PC-3 (cell line): ENCODE results near the gene TENM4. TPM values are rescaled to one million over a fixed set of nuclear protein-coding genes. Genes with fewer than 3 reads are reported as not detected.

Experiments
- ATAC-seq: fragments of 200-7000 bp; cut with Tn5 transposase; 2 replicates; pipeline ENCODE4 v1.9.1; 2020; ENCODE audit warnings: mild to moderate bottlenecking, moderate library complexity
- BruUV-seq: library from RNA; stranded (reverse); fragments of 400-500 nt; replicated peaks from 2 replicates; lab custom pipeline; 2021; lab: Mats Ljungman, UMichigan
- CTCF ChIA-PET: fragments of 300-600 bp; sonication (Branson Sonifier 250); formaldehyde crosslinking; loops from one replicate; lab custom pipeline; 2022; ENCODE audit warnings: antibody characterized with exemption; lab: Charles Lee
- POLR2A ChIA-PET: fragments of 300-600 bp; sonication (Branson Sonifier 250); formaldehyde crosslinking; loops from one replicate; lab custom pipeline; 2022; ENCODE audit warnings: antibody characterized with exemption; ENCODE audit not compliant: unreplicated experiment; lab: Charles Lee
- DNase-seq: peaks from one replicate; pipeline ENCODE4 v3.0.0-alpha.2; 2015
- H2AFZ ChIP-seq: fragments of 300-600 bp; sonication (generic); 2 replicates; pipeline ENCODE4 v1.6.0; 2016; ENCODE audit warnings: antibody characterized with exemption, low read length
- H3F3A ChIP-seq: fragments of 300-600 bp; sonication (generic); one replicate; pipeline ENCODE4 v1.6.0; 2017; ENCODE audit warnings: antibody characterized with exemption, low read length, control low read depth, mild to moderate bottlenecking; ENCODE audit not compliant: unreplicated experiment
- H3K27ac ChIP-seq: fragments of 300-600 bp; sonication (generic); 2 replicates; pipeline ENCODE4 v1.5.1; 2016; ENCODE audit warnings: mild to moderate bottlenecking, low read length
- H3K27me3 ChIP-seq: fragments of 300-600 bp; sonication (generic); 2 replicates; pipeline ENCODE4 v1.6.1; 2016; ENCODE audit warnings: low read length, mixed read lengths
- H3K36me3 ChIP-seq: fragments of 300-600 bp; sonication (generic); 2 replicates; pipeline ENCODE4 v1.6.1; 2016; ENCODE audit warnings: low read depth, mixed run types, low read length, mixed read lengths
- H3K4me1 ChIP-seq: fragments of 300-600 bp; sonication (generic); 2 replicates; pipeline ENCODE4 v1.5.1; 2016; ENCODE audit warnings: low read length; ENCODE audit not compliant: insufficient read depth
- H3K4me2 ChIP-seq: fragments of 300-600 bp; sonication (generic); 2 replicates; pipeline ENCODE4 v1.6.0; 2016; ENCODE audit warnings: low read length
- H3K4me3 ChIP-seq: fragments of 300-600 bp; sonication (generic); 2 replicates; pipeline ENCODE4 v1.5.1; 2016; ENCODE audit warnings: mild to moderate bottlenecking, low read length, mixed read lengths
- H3K79me2 ChIP-seq: fragments of 300-600 bp; sonication (generic); 2 replicates; pipeline ENCODE4 v1.6.1; 2017; ENCODE audit warnings: low read length, mixed read lengths
- H3K9ac ChIP-seq: fragments of 300-600 bp; sonication (generic); 2 replicates; pipeline ENCODE4 v1.6.0; 2016; ENCODE audit warnings: mild to moderate bottlenecking, low read length
- H3K9me2 ChIP-seq: fragments of 300-600 bp; sonication (generic); replicated peaks from 2 replicates; pipeline ENCODE4 v1.6.1; 2016; ENCODE audit warnings: mixed run types, low read length, mixed read lengths
- H3K9me3 ChIP-seq: fragments of 300-600 bp; sonication (generic); 2 replicates; pipeline ENCODE4 v1.6.1; 2016; ENCODE audit warnings: low read length, mixed read lengths
- H4K20me1 ChIP-seq: fragments of 300-600 bp; sonication (generic); 2 replicates; pipeline ENCODE4 v1.6.1; 2016; ENCODE audit warnings: low read length, mixed read lengths
- CTCF ChIP-seq: fragments of 300-600 bp; sonication (generic); conservative IDR thresholded peaks from 2 replicates; pipeline ENCODE4 v1.5.1; 2017; ENCODE audit warnings: antibody characterized with exemption, low read depth, mild to moderate bottlenecking, low read length
- EZH2 ChIP-seq: fragments of 300-600 bp; sonication (generic); IDR thresholded peaks from one replicate; pipeline ENCODE4 v1.6.1; 2017; ENCODE audit warnings: antibody characterized with exemption, mild to moderate bottlenecking, low read length; ENCODE audit not compliant: unreplicated experiment
- EZH2phosphoT487 ChIP-seq: fragments of 300-600 bp; sonication (generic); IDR thresholded peaks from 2 replicates; pipeline ENCODE4 v1.6.1; 2018; ENCODE audit warnings: mild to moderate bottlenecking, antibody characterized with exemption, low read length, borderline replicate concordance
- intact Hi-C: fragments of 100-400 bp; cut with micrococcal nuclease; formaldehyde crosslinking; loops from 2 replicates; pipeline ENCODE4 v1.9.0; 2023
- total RNA-seq: library from RNA; depleted of rRNA; stranded (reverse); fragments of >200 nt; gene quantifications from 2 replicates; pipeline ENCODE4 v1.2.3, GENCODE V29; 2014

Gene TENM4
- total RNA-seq, 1 experiment from 2014 or later, result 19.7 TPM

DNA sequence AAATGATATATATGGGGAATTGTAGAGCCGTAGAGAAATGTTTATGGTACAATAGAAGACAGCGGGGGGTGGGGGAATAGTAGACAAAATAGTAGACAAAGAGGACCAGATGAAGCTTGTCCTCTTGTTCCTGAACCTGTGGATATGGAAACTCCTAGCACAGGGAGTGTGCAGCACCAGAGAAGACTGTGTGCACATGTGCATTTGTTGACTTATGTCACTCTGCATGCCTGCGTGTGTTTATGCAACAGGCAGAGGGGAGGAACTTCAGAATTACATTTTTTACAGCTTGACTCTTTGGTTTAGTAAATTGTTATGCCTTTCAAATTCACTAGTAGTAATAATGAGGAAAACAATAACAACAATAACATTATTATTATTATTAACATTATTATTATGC lies 36.0 kb downstream of the TENM4 start:
- intact Hi-C loops, result no loop called here
- Histone ChIP-seq H4K20me1 (no peaks in the 10 kb centered on the region), H3K9me3 (no peaks in the 10 kb centered on the region), H2AFZ (no peak overlapping the region), H3K79me2 (no peaks in the 10 kb centered on the region), H3K4me2 (no peak overlapping the region), H3K9me2 (no peaks in the 10 kb centered on the region), H3F3A (no peaks in the 10 kb centered on the region), H3K4me3 (no peak overlapping the region), H3K27ac (no peak overlapping the region), H3K9ac (no peak overlapping the region), H3K4me1 (no peaks in the 10 kb centered on the region), H3K27me3 (0 out of 2 replicates have a peak, but pooled peaks cover 7% of the 10 kb centered on the region), H3K36me3 (no peaks in the 10 kb centered on the region)
- POLR2A ChIA-PET, result no interaction called here
- DNase-seq (no peak), ATAC-seq (no peak)
- TF ChIP-seq CTCF (no peak), EZH2 (no peak), EZH2phosphoT487 (no peak)
- CTCF ChIA-PET, result no interaction called here
- BruUV-seq, result no TSS peak

- no peaks in the 10 kb centered on the region for H3K79me2 ChIP-seq
Measured at GRCh38 chr11:79404325-79404724, 36.5 kb downstream of the TENM4 start.

DNA sequence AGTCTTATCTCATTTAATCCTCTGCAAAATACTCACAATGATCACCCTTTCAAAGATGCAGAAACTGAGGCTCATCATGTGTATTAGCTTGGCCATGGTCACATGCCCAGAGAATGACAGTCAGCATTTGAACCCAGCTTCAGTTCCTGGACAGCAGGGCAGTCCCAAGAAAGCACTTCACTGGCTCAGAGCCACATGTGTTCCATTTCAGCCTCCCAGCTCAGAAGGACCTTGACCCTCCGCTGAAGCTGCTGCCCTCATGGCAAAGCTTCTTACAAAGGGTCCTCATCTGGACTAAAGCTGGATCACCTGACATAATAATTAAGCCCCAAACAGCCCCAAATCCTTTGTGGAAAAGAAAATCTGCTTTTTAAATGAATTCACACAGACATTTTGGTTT lies 37.0 kb downstream of the TENM4 start:
- no peak overlapping the region for H2AFZ ChIP-seq
- H3K27me3 ChIP-seq, result 0 out of 2 replicates have a peak, but pooled peaks cover 7% of the 10 kb centered on the region
- CTCF ChIA-PET, result no interaction called here
- no peak for TF ChIP-seq CTCF
- no peak for TF ChIP-seq EZH2
- no peak for TF ChIP-seq EZH2phosphoT487
- no peak overlapping the region for H3K4me2 ChIP-seq
- no peaks in the 10 kb centered on the region for H3F3A ChIP-seq
- H3K36me3 ChIP-seq, result no peaks in the 10 kb centered on the region
- DNase-seq (no peak), ATAC-seq (no peak)
- intact Hi-C loops, result no loop called here
- no peak overlapping the region for H3K4me3 ChIP-seq
- no peaks in the 10 kb centered on the region for H3K9me2 ChIP-seq
- POLR2A ChIA-PET, result no interaction called here
- no TSS peak for BruUV-seq
- no peaks in the 10 kb centered on the region for H3K79me2 ChIP-seq
- H3K4me1 ChIP-seq, result no peaks in the 10 kb centered on the region
- H3K27ac ChIP-seq, result no peak overlapping the region
- no peaks in the 10 kb centered on the region for H4K20me1 ChIP-seq
- H3K9me3 ChIP-seq, result no peaks in the 10 kb centered on the region
- H3K9ac ChIP-seq, result no peak overlapping the region

More at GRCh38 chr11:79404325-79404724, 36.5 kb downstream of the TENM4 start:
- DNase-seq (no peak), ATAC-seq (no peak)
- TF ChIP-seq EZH2phosphoT487 (no peak), EZH2 (no peak)
- no peak overlapping the region for H3K4me2 ChIP-seq
- no peak overlapping the region for H3K9ac ChIP-seq
- no peaks in the 10 kb centered on the region for H3K9me2 ChIP-seq
- no peaks in the 10 kb centered on the region for H3K9me3 ChIP-seq
- no peaks in the 10 kb centered on the region for H4K20me1 ChIP-seq
- no peaks in the 10 kb centered on the region for H3K4me1 ChIP-seq
- no peaks in the 10 kb centered on the region for H3K36me3 ChIP-seq
- intact Hi-C loops, result no loop called here
- no peak overlapping the region for H2AFZ ChIP-seq
- no peak overlapping the region for H3K4me3 ChIP-seq
- ChIA-PET POLR2A (no interaction called here), CTCF (no interaction called here)
- H3F3A ChIP-seq, result no peaks in the 10 kb centered on the region
- H3K27ac ChIP-seq, result no peak overlapping the region
- BruUV-seq, result no TSS peak
- H3K27me3 ChIP-seq, result 0 out of 2 replicates have a peak, but pooled peaks cover 7% of the 10 kb centered on the region
